Body of pancreas (tissue), 4 donors: Measurements from ENCODE around the gene BCL10. TPM values are rescaled to one million over a fixed set of nuclear protein-coding genes. Genes with fewer than 3 reads are reported as not detected.

Experiments used
- ATAC-seq: fragments of 150-250 bp; one replicate; pipeline ENCODE4 v1.9.1; 2016
- DNase-seq, 4 donors: peaks; one replicate each; pipeline ENCODE4 v3.0.0-alpha.2; 2019
- H3K27ac ChIP-seq, 4 donors: fragments of 200-600 bp; sonication (generic); 1 replicate in 3 of 4; 2 replicates in 1 of 4; pipeline versions ENCODE4 v1.5.1 to v1.6.1; 2016 to 2019; ENCODE audit warnings: mild to moderate bottlenecking in 1 of 4, mixed read lengths in 1 of 4, moderate library complexity in 1 of 4
- H3K27me3 ChIP-seq, 2 donors: fragments of 200-600 bp; sonication (generic); one replicate each; pipeline ENCODE4 v1.6.0; 2016; ENCODE audit warnings: mild to moderate bottlenecking in 1 of 2
- H3K36me3 ChIP-seq, 2 donors: fragments of 200-600 bp; sonication (generic); replicated peaks in 1 of 2; 2 replicates each; pipeline ENCODE4 v1.5.1; 2016; ENCODE audit warnings: low read depth in 2 of 2; ENCODE audit not compliant: insufficient read depth in 1 of 2
- H3K4me1 ChIP-seq: fragments of 200-600 bp; sonication (generic); one replicate; pipeline ENCODE4 v1.6.0; 2016
- H3K4me3 ChIP-seq, 2 donors: fragments of 200-600 bp; sonication (generic); 1 replicate in 1 of 2; 2 replicates in 1 of 2; pipeline ENCODE4 v1.5.1; 2016 to 2019
- H3K9me3 ChIP-seq, 3 donors: fragments of 200-600 bp; sonication (generic); 1 replicate in 2 of 3; 2 replicates in 1 of 3; pipeline ENCODE4 v1.5.1; 2016
- CTCF ChIP-seq, 7 experiments: fragments of 450-650 bp in 4 of 7; fragments of 200-600 bp in 3 of 7; sonication (generic) in 3 of 7; IDR thresholded peaks; one replicate each; pipeline ENCODE4 v1.5.1; 2016 to 2019; ENCODE audit warnings: antibody characterized with exemption in 7 of 7
- POLR2A ChIP-seq, 3 donors: fragments of 450-650 bp; IDR thresholded peaks; one replicate each; pipeline ENCODE4 v1.6.1; 2016; ENCODE audit warnings: antibody characterized with exemption in 3 of 3, mild to moderate bottlenecking in 2 of 3
- WGBS, 2 donors: methylation state at CpG; one replicate each; pipeline ENCODE4 v1.1.5; 2017; 5-methylcytosine and 5-hydroxymethylcytosine counted together
- intact Hi-C: fragments of 100-400 bp; cut with DNase I; formaldehyde crosslinking; loops from one replicate; pipeline ENCODE4 v1.15.1; 2023
- total RNA-seq, 2 donors: library from RNA; depleted of rRNA; stranded (reverse); fragments of >200 nt; gene quantifications; one replicate each; pipeline ENCODE4 v1.1.0, GENCODE V29; 2016

The BCL10 gene
- total RNA-seq, 2 donors from 2014 or later, result 4.9 to 9.3 TPM

- Histone ChIP-seq H3K27me3 (no peaks in the 10 kb centered on the region), H3K27ac (no peak overlapping the region), H3K9me3 (no peaks in the 10 kb centered on the region), H3K36me3 (no peaks in the 10 kb centered on the region), H3K4me1 (no peaks in the 10 kb centered on the region), H3K4me3 (no peak overlapping the region)
- DNase-seq (no peak), ATAC-seq (no peak)
- TF ChIP-seq CTCF (IDR thresholded peaks at IDR 0.05), result no peak
- no peak for TF ChIP-seq POLR2A (IDR thresholded peaks at IDR 0.05)
- 87 to 89% methylated on average over 1 of the region's 1 CpG for WGBS, 2 donors
- intact Hi-C loops, result no loop called here
Measured at GRCh38 chr1:85318217-85318616, 41.8 kb upstream of the BCL10 start.

- ATAC-seq, result no peak
- no peak for DNase-seq
- Histone ChIP-seq H3K36me3 (no peaks in the 10 kb centered on the region), H3K4me1 (no peaks in the 10 kb centered on the region), H3K27me3 (no peaks in the 10 kb centered on the region), H3K27ac (no peak overlapping the region), H3K9me3 (no peaks in the 10 kb centered on the region), H3K4me3 (no peak overlapping the region)
- intact Hi-C loops, result no loop called here
- WGBS, 2 donors, result 89 to 91% methylated on average over 5 of the region's 5 CpGs
- TF ChIP-seq POLR2A (IDR thresholded peaks at IDR 0.05), result no peak
- no peak for TF ChIP-seq CTCF (IDR thresholded peaks at IDR 0.05)
Measured at GRCh38 chr1:85317560-85317959, 41.1 kb upstream of the BCL10 start.

GRCh38 chr1:85316321-85316720 lies 39.9 kb upstream of the BCL10 start:
- no peak for ATAC-seq
- no peaks in the 10 kb centered on the region for H3K4me1 ChIP-seq
- DNase-seq, result no peak
- no peak overlapping the region for H3K4me3 ChIP-seq
- no peaks in the 10 kb centered on the region for H3K27me3 ChIP-seq
- intact Hi-C loops, result no loop called here
- TF ChIP-seq POLR2A (IDR thresholded peaks at IDR 0.05), result no peak
- TF ChIP-seq CTCF (IDR thresholded peaks at IDR 0.05), result no peak
- H3K36me3 ChIP-seq, result no peaks in the 10 kb centered on the region
- H3K9me3 ChIP-seq, result no peaks in the 10 kb centered on the region
- WGBS, 2 donors, result 92 to 98% methylated on average over 2 of the region's 2 CpGs
- H3K27ac ChIP-seq, result no peak overlapping the region

- H3K27me3 ChIP-seq, result no peaks in the 10 kb centered on the region
- H3K4me3 ChIP-seq, result no peak overlapping the region
- ATAC-seq, result no peak
- 75 to 79% methylated on average over 8 of the region's 8 CpGs for WGBS, 2 donors
- TF ChIP-seq POLR2A (IDR thresholded peaks at IDR 0.05) (no peak), CTCF (IDR thresholded peaks at IDR 0.05) (no peak)
- intact Hi-C loops, result no loop called here
- no peaks in the 10 kb centered on the region for H3K9me3 ChIP-seq
- no peaks in the 10 kb centered on the region for H3K36me3 ChIP-seq
- no peaks in the 10 kb centered on the region for H3K4me1 ChIP-seq
- H3K27ac ChIP-seq, result no peak overlapping the region
- no peak for DNase-seq
Measured at GRCh38 chr1:85315789-85316188, 39.4 kb upstream of the BCL10 start.

- Histone ChIP-seq H3K27ac (no peak overlapping the region), H3K9me3 (no peaks in the 10 kb centered on the region), H3K4me1 (no peaks in the 10 kb centered on the region), H3K4me3 (no peak overlapping the region), H3K36me3 (no peaks in the 10 kb centered on the region), H3K27me3 (no peaks in the 10 kb centered on the region)
- intact Hi-C loops, result no loop called here
- TF ChIP-seq POLR2A (IDR thresholded peaks at IDR 0.05), result no peak
- TF ChIP-seq CTCF (IDR thresholded peaks at IDR 0.05), result no peak
- no peak for ATAC-seq
- DNase-seq, result no peak
Measured at GRCh38 chr1:85314726-85315125, 38.3 kb upstream of the BCL10 start.
